Cardiac fibroblast (primary cell): ENCODE measurements around the gene C2orf49.

Experiments
- DNase-seq, 2 donors: peaks; one replicate each; pipeline versions ENCODE4 v3.0.0 to v3.0.0-alpha.2; 2010; ENCODE audit warnings: low read depth in 2 of 2
- H3K4me3 ChIP-seq, 2 donors: replicated peaks in 1 of 2; 1 replicate in 1 of 2; 2 replicates in 1 of 2; pipeline ENCODE4 v1.5.1; 2011; ENCODE audit warnings: low read depth in 2 of 2, low read length in 2 of 2, mild to moderate bottlenecking in 2 of 2, moderate library complexity in 1 of 2
- TF ChIP-seq, protein P1 (sequence below): IDR thresholded peaks from one replicate; pipeline ENCODE4 v1.5.1; 2011; ENCODE audit warnings: low read depth, mild to moderate bottlenecking, low read length, inconsistent platforms

C2orf49 gene

DNA sequence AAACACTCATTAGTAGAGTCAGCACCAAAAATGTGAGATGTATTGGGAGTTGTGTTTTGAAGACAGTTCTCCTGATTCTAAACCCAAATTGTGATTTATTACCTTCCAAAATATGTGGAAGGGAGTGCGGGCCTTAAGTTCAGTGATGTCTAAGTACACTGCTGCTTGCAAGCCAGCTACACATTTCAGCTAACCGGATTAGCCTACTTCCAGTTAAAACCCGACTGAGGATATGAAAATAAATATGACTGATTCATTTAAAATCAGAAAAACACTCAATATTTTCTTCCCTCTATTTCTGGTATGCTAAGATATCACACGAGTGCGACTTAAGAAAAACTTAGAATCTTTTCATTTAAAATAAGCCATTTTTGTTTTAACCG, 60.6 kb downstream of the C2orf49 start:
- TF ChIP-seq, protein P1, sequence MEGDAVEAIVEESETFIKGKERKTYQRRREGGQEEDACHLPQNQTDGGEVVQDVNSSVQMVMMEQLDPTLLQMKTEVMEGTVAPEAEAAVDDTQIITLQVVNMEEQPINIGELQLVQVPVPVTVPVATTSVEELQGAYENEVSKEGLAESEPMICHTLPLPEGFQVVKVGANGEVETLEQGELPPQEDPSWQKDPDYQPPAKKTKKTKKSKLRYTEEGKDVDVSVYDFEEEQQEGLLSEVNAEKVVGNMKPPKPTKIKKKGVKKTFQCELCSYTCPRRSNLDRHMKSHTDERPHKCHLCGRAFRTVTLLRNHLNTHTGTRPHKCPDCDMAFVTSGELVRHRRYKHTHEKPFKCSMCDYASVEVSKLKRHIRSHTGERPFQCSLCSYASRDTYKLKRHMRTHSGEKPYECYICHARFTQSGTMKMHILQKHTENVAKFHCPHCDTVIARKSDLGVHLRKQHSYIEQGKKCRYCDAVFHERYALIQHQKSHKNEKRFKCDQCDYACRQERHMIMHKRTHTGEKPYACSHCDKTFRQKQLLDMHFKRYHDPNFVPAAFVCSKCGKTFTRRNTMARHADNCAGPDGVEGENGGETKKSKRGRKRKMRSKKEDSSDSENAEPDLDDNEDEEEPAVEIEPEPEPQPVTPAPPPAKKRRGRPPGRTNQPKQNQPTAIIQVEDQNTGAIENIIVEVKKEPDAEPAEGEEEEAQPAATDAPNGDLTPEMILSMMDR, result no peak
- peak overlapping the region; percentile 94 to 99 for H3K4me3 ChIP-seq
- DNase-seq, result peak; percentile 48 to 55

DNA sequence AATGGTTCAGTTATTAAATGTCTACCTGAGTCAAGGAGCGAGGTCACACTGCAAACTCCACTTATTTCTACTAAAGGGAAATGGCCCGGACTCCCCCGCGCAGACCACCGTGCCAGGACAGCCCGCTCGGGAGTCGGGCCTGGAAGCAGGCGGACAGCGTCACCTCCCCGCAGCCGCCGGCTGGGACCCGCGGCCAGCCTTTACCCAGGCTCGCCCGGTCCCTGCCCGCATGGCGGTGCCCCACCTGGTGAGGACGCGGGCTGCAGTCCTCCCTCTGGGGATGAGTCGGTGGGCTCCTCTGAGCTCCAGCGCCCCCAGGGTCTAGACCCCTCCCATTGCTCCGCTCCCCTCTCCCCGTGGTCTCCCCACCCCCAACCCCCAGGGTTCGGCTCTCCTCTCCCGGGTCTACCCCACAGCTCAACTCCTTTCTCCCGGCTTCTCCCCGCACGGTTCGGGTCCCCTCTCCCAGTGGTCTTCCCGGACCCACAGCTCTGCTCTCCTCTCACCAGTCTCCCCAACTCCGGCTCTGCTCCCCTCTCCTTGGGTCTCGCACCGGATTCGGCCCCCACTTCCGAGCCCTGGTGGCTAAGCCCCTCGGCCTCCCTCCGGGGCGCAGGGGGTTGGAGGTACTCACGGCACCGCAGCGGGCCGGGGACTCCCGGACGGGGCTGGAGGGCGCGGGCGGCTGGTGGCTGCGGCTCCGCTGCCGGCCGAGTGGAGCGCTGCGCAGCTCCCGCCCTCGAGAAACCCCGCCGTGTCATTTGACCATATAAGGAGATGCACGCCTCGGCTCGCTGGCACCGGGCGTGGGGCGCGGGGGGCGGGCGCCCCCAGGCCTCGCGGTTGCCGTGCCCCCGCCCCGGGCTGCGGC, 61.2 kb downstream of the C2orf49 start, which contains the start of gene FHL2:
TSS of gene FHL2 (minus strand) at position 716 of the 871 bp plus-strand sequence. CDS start 12,535 bp downstream, outside the sequence.
- H3K4me3 ChIP-seq, result peak within 1 kb of the TSS; percentile 94 to 99
- TF ChIP-seq, protein P1, result peak; percentile 25
- peak; percentile 83 to 88 for DNase-seq
